HG02973 (cell line): ENCODE measurements around the gene RGS9.
"Not testable (repeated sequence)": the region's sequence is repeated elsewhere in the genome, so short reads cannot be mapped to it uniquely, and the experiment has no call there.

ENCODE experiments used
- ATAC-seq: cut with Tn5 transposase; IDR thresholded peaks from one replicate; pipeline ENCODE4 v1.9.1; 2021; ENCODE audit warnings: moderate library complexity; ENCODE audit not compliant: unreplicated experiment

RGS9 gene

GRCh38 chr17:65180752-65181236, 43.6 kb downstream of the RGS9 start:
- not testable (repeated sequence) for ATAC-seq

GRCh38 chr17:65181237-65182061, 44.3 kb downstream of the RGS9 start:
- peak; percentile 55 for ATAC-seq

GRCh38 chr17:65182233-65182632, 45.1 kb downstream of the RGS9 start:
- peak; percentile 26 for ATAC-seq

- no peak for ATAC-seq
These were observed 46.6 kb downstream of the RGS9 start for GRCh38 chr17:65183736-65184135.

GRCh38 chr17:65184235-65184959, 47.2 kb downstream of the RGS9 start:
- ATAC-seq: no peak

GRCh38 chr17:65185062-65185461, 47.9 kb downstream of the RGS9 start:
- no peak for ATAC-seq

- ATAC-seq: no peak
These were observed 48.7 kb downstream of the RGS9 start for GRCh38 chr17:65185668-65186382.

- ATAC-seq: no peak
These were observed 53.4 kb downstream of the RGS9 start for GRCh38 chr17:65190467-65191097.

- no peak for ATAC-seq
These were observed 54.9 kb downstream of the RGS9 start for GRCh38 chr17:65191811-65192740.

- ATAC-seq: no peak
These were observed 56.1 kb downstream of the RGS9 start for GRCh38 chr17:65193305-65193704.

GRCh38 chr17:65193716-65194293, 56.6 kb downstream of the RGS9 start:
- ATAC-seq: no peak

- ATAC-seq: no peak
These were observed 57.6 kb downstream of the RGS9 start for GRCh38 chr17:65194670-65195334.

GRCh38 chr17:65195716-65196115, 58.5 kb downstream of the RGS9 start:
- ATAC-seq: no peak

GRCh38 chr17:65196617-65197016, 59.4 kb downstream of the RGS9 start:
- no peak for ATAC-seq

- ATAC-seq: no peak
These were observed 60.0 kb downstream of the RGS9 start for GRCh38 chr17:65197201-65197600.

- no peak for ATAC-seq
These were observed 61.6 kb downstream of the RGS9 start for GRCh38 chr17:65198653-65199382.

- ATAC-seq: no peak
These were observed 64.2 kb downstream of the RGS9 start for GRCh38 chr17:65201331-65201730.

- ATAC-seq: no peak
These were observed 65.8 kb downstream of the RGS9 start for GRCh38 chr17:65202844-65203571.
